SK-N-SH (cell line): ENCODE data around the gene TSSK2. TPM values are rescaled to one million over a fixed set of nuclear protein-coding genes. Genes with fewer than 3 reads are reported as not detected.

Experiments used
- CTCF ChIA-PET: fragments of 300-600, 350-600 bp; formaldehyde crosslinking; extraction: SDS; loops from one replicate; lab custom pipeline; 2021; lab: Yijun Ruan, JAX
- POLR2A ChIA-PET: fragments of 350-600 bp; sonication (Branson Sonifier 250); formaldehyde crosslinking; extraction: SDS; loops from one replicate; lab custom pipeline; 2020; ENCODE audit warnings: antibody characterized with exemption, inconsistent platforms; lab: Yijun Ruan, JAX
- DNase-seq: peaks from one replicate; pipeline ENCODE4 v3.0.0; 2012
- H2AFZ ChIP-seq: fragments of 200-600 bp; sonication (generic); 2 replicates; pipeline ENCODE4 v1.8.1; 2016; ENCODE audit warnings: antibody characterized with exemption, mild to moderate bottlenecking, low read depth
- H3F3A ChIP-seq: fragments of 200-600 bp; sonication (generic); replicated peaks from 2 replicates; pipeline ENCODE3; 2016; ENCODE audit warnings: antibody characterized with exemption, mild to moderate bottlenecking; ENCODE audit not compliant: insufficient read depth
- H3K27ac ChIP-seq, 2 experiments: fragments of 200-500 bp in 1 of 2; fragments of 200-600 bp in 1 of 2; sonication (Bioruptor generic) in 1 of 2; sonication (generic), shearing (Covaris generic) in 1 of 2; 2 replicates each; pipeline versions ENCODE4 v1.5.1 to v1.6.1; 2014 to 2016; ENCODE audit warnings: low read depth in 2 of 2, inconsistent platforms in 1 of 2, low read length in 1 of 2, mild to moderate bottlenecking in 1 of 2, mixed read lengths in 1 of 2
- H3K27me3 ChIP-seq: fragments of 200-600 bp; sonication (generic), shearing (Covaris generic); 2 replicates; pipeline ENCODE4 v1.6.1; 2016; ENCODE audit warnings: mixed run types; ENCODE audit not compliant: insufficient read depth
- H3K36me3 ChIP-seq, 2 experiments: fragments of 200-500 bp in 1 of 2; fragments of 200-600 bp in 1 of 2; sonication (Bioruptor generic) in 1 of 2; sonication (generic) in 1 of 2; replicated peaks in 1 of 2; 2 replicates each; pipeline versions ENCODE3 to v1.5.1; 2014 to 2016; ENCODE audit warnings: low read length in 1 of 2, mild to moderate bottlenecking in 1 of 2; ENCODE audit not compliant: insufficient read depth in 2 of 2, control insufficient read depth in 1 of 2
- H3K4me1 ChIP-seq, 2 experiments: fragments of 200-500 bp in 1 of 2; fragments of 200-600 bp in 1 of 2; sonication (Bioruptor generic) in 1 of 2; sonication (generic), shearing (Covaris generic) in 1 of 2; 2 replicates each; pipeline versions ENCODE4 v1.5.1 to v1.6.1; 2014 to 2016; ENCODE audit warnings: low read depth in 1 of 2, low read length in 1 of 2, mixed run types in 1 of 2; ENCODE audit not compliant: insufficient read depth in 2 of 2, control insufficient read depth in 1 of 2
- H3K4me2 ChIP-seq: fragments of 200-600 bp; sonication (generic), shearing (Covaris generic); 2 replicates; pipeline ENCODE4 v1.6.1; 2017; ENCODE audit warnings: mixed run types
- H3K4me3 ChIP-seq, 2 experiments: fragments of 200-500 bp in 1 of 2; fragments of 200-600 bp in 1 of 2; sonication (Bioruptor generic) in 1 of 2; sonication (generic), shearing (Covaris generic) in 1 of 2; 2 replicates each; pipeline versions ENCODE4 v1.5.1 to v1.8.1; 2014 to 2016; ENCODE audit warnings: low read depth in 2 of 2, inconsistent platforms in 1 of 2, low read length in 1 of 2, mild to moderate bottlenecking in 1 of 2, mixed read lengths in 1 of 2, moderate library complexity in 1 of 2
- H3K79me2 ChIP-seq: fragments of 200-600 bp; sonication (generic); 2 replicates; pipeline ENCODE4 v1.8.1; 2017; ENCODE audit warnings: mild to moderate bottlenecking; ENCODE audit not compliant: insufficient read depth
- H3K9ac ChIP-seq: fragments of 200-600 bp; sonication (generic); 2 replicates; pipeline ENCODE4 v1.6.1; 2017; ENCODE audit warnings: mixed run types
- H3K9me2 ChIP-seq: fragments of 200-600 bp; sonication (generic); 2 replicates; pipeline ENCODE4 v1.6.1; 2017; ENCODE audit warnings: mixed run types
- H3K9me3 ChIP-seq: fragments of 200-600 bp; sonication (generic); 2 replicates; pipeline ENCODE4 v1.6.1; 2017; ENCODE audit warnings: mixed run types, mild to moderate bottlenecking, moderate library complexity
- H4K20me1 ChIP-seq: fragments of 200-600 bp; sonication (generic); 2 replicates; pipeline ENCODE4 v1.6.1; 2017; ENCODE audit warnings: mild to moderate bottlenecking, mixed run types; ENCODE audit not compliant: insufficient read depth
- CHD2 ChIP-seq: fragments of 150-350 bp; IDR thresholded peaks from 2 replicates; pipeline ENCODE4 v1.6.1; 2018; ENCODE audit warnings: low read length; ENCODE audit not compliant: partially characterized antibody
- EZH2phosphoT487 ChIP-seq: fragments of 200-600 bp; sonication (generic); IDR thresholded peaks from 2 replicates; pipeline ENCODE4 v1.6.1; 2017; ENCODE audit warnings: low read depth, mixed run types, mild to moderate bottlenecking, antibody characterized with exemption, moderate library complexity, borderline replicate concordance
- FOXJ3 ChIP-seq: sonication (generic); formaldehyde crosslinking; IDR thresholded peaks from 2 replicates; pipeline ENCODE4 v1.5.1; 2020; ENCODE audit warnings: mild to moderate bottlenecking, missing genetic modification reagents
- GABPA ChIP-seq: IDR thresholded peaks from 2 replicates; pipeline ENCODE4 v1.4.0; 2012; ENCODE audit warnings: low read depth, mild to moderate bottlenecking
- GATA2 ChIP-seq: sonication (generic); formaldehyde crosslinking; IDR thresholded peaks from 2 replicates; pipeline ENCODE4 v1.5.0; 2020; ENCODE audit warnings: mild to moderate bottlenecking, missing genetic modification reagents
- JUND ChIP-seq: IDR thresholded peaks from 2 replicates; pipeline ENCODE4 v1.4.0; 2012
- MAX ChIP-seq: IDR thresholded peaks from 2 replicates; pipeline ENCODE4 v1.4.0; 2012; ENCODE audit warnings: low read depth
- MXI1 ChIP-seq: IDR thresholded peaks from 2 replicates; pipeline ENCODE4 v1.6.1; 2012; ENCODE audit warnings: mild to moderate bottlenecking, low read depth, low read length, improper control_type of control experiment
- NFIC ChIP-seq: IDR thresholded peaks from 2 replicates; pipeline ENCODE4 v1.4.0; 2012; ENCODE audit warnings: borderline replicate concordance
- NRF1 ChIP-seq: IDR thresholded peaks from 2 replicates; pipeline ENCODE4 v1.6.1; 2012; ENCODE audit warnings: low read depth, mild to moderate bottlenecking, low read length
- POLR2AphosphoS5 ChIP-seq: IDR thresholded peaks from 2 replicates; pipeline ENCODE4 v1.6.1; 2012; ENCODE audit warnings: low read depth, low read length
- RAD21 ChIP-seq: IDR thresholded peaks from 2 replicates; pipeline ENCODE4 v1.6.1; 2012; ENCODE audit warnings: mild to moderate bottlenecking, low read length
- RXRA ChIP-seq: IDR thresholded peaks from 2 replicates; pipeline ENCODE4 v1.4.0; 2012; ENCODE audit warnings: low read depth, mild to moderate bottlenecking, borderline replicate concordance
- SMC3 ChIP-seq: IDR thresholded peaks from 2 replicates; pipeline ENCODE4 v1.6.1; 2012; ENCODE audit warnings: low read depth, low read length, improper control_type of control experiment
- TAF1 ChIP-seq: IDR thresholded peaks from 2 replicates; pipeline ENCODE4 v1.6.1; 2012; ENCODE audit warnings: low read depth, mild to moderate bottlenecking, low read length, moderate library complexity, borderline replicate concordance
- TCF12 ChIP-seq: IDR thresholded peaks from 2 replicates; pipeline ENCODE4 v1.4.0; 2012
- USF1 ChIP-seq: IDR thresholded peaks from 2 replicates; pipeline ENCODE4 v1.4.0; 2012; ENCODE audit warnings: low read depth, borderline replicate concordance
- ZBTB33 ChIP-seq: IDR thresholded peaks from 2 replicates; pipeline ENCODE4 v1.4.0; 2012; ENCODE audit warnings: low read depth, borderline replicate concordance
- WGBS: methylation state at CpG from one replicate; pipeline ENCODE4 v1.1.6; 2017; ENCODE audit warnings: low lambda C conversion rate; 5-methylcytosine and 5-hydroxymethylcytosine counted together
- polyA plus RNA-seq, 3 experiments: library from polyadenylated mRNA; depleted of rRNA; stranded (reverse); fragments of >200 nt; gene quantifications; 2 replicates each; pipeline ENCODE4 v1.2.3, GENCODE V29; 2012

Gene TSSK2
- polyA plus RNA-seq, 1 of the 3 experiments (the other 2 are of a cell fraction): not detected

GRCh38 chr22:19178657-19179496 lies 47.8 kb downstream of the TSSK2 start, which contains the start of gene SLC25A1:
SLC25A1 (minus strand) TSS chr22:19178736; CDS start chr22:19178673, 63 bp downstream.
- peaks cover 16 to 44% of the 10 kb centered on the region in 2 experiments; a peak in 3 of 4 replicates for H3K4me1 ChIP-seq
- peak within 1 kb of the TSS; percentile 80 to 84 for H3K4me3 ChIP-seq
- H3K9ac ChIP-seq: peak within 1 kb of the TSS; percentile 80
- H4K20me1 ChIP-seq: peaks cover 10% of the 10 kb centered on the region; the same call in 1 of the 2 replicates
- ChIA-PET CTCF (interaction anchor here (0.7 to 3.0 kb wide), 36 partner anchors 12 to 460 kb away, joined by 3 to 28 read pairs (median 4); partner anchors contain the start of genes C22orf39, CDC45, CLTCL1 and HIRA), POLR2A (interaction anchor here (1.0 to 2.2 kb wide), 6 partner anchors 16 to 253 kb away, joined by 3 to 7 read pairs (median 4); partner anchors contain the start of genes CLTCL1, ESS2, HIRA and MRPL40)
- TF ChIP-seq POLR2AphosphoS5 (peak; percentile 20; the same call in 1 of the 2 replicates), NRF1 (0 out of 2 replicates have a peak, but pooled peaks have one; percentile 5), GABPA (no peak), JUND (no peak), NFIC (no peak), TAF1 (0 out of 2 replicates have a peak, but pooled peaks have one; percentile 12), GATA2 (CRISPR knock-in tag) (no peak), RXRA (no peak), MXI1 (peak; percentile 51; the same call in 1 of the 2 replicates), TCF12 (no peak), FOXJ3 (CRISPR knock-in tag) (no peak), MAX (0 out of 2 replicates have a peak, but pooled peaks have one; percentile 34), CHD2 (peak; percentile 25)
- H3F3A ChIP-seq: peaks cover 4% of the 10 kb centered on the region
- DNase-seq: peak; percentile 97
- no peaks in the 10 kb centered on the region for H3K9me3 ChIP-seq
- peak within 1 kb of the TSS; percentile 78 for H2AFZ ChIP-seq
- 3% methylated on average over 8 of the region's 86 CpGs for WGBS
- peaks cover 35% of the 10 kb centered on the region for H3K79me2 ChIP-seq
- no peaks in the 10 kb centered on the region for H3K9me2 ChIP-seq
- H3K4me2 ChIP-seq: peak within 1 kb of the TSS; percentile 99
- peak within 1 kb of the TSS; percentile 37 to 89; a peak in 3 of 4 replicates for H3K27ac ChIP-seq
- H3K36me3 ChIP-seq: peaks cover 0 to 9% of the 10 kb centered on the region in 2 experiments
- H3K27me3 ChIP-seq: no peaks in the 10 kb centered on the region

- Histone ChIP-seq H2AFZ (peak overlapping the region; percentile 78), H3K9ac (no peak overlapping the region; the same call in 1 of the 2 replicates), H3K9me3 (no peaks in the 10 kb centered on the region), H3F3A (peaks cover 4% of the 10 kb centered on the region), H3K27me3 (no peaks in the 10 kb centered on the region), H3K36me3 (peaks cover 0 to 9% of the 10 kb centered on the region in 2 experiments), H3K9me2 (no peaks in the 10 kb centered on the region), H3K4me3 (peak overlapping the region; percentile 80 to 84), H4K20me1 (peaks cover 7% of the 10 kb centered on the region; the same call in 1 of the 2 replicates), H3K4me2 (peak overlapping the region; percentile 87), H3K4me1 (peaks cover 14 to 37% of the 10 kb centered on the region in 2 experiments; a peak in 3 of 4 replicates), H3K79me2 (peaks cover 29% of the 10 kb centered on the region), H3K27ac (peak overlapping the region; percentile 37 to 86; a peak in 2 of 4 replicates)
- ChIA-PET POLR2A (interaction anchor here (1.0 to 2.2 kb wide), 6 partner anchors 15 to 252 kb away, joined by 3 to 7 read pairs (median 4); partner anchors contain the start of genes CLTCL1, ESS2, HIRA and MRPL40), CTCF (interaction anchor here (0.7 to 3.0 kb wide), 39 partner anchors 9 to 460 kb away, joined by 3 to 28 read pairs (median 4); partner anchors contain the start of genes C22orf39, CDC45, CLTCL1 and HIRA)
- 49% methylated on average over 12 of the region's 15 CpGs for WGBS
- peak; percentile 87 for DNase-seq
- TF ChIP-seq USF1 (no peak), RAD21 (peak; percentile 86), SMC3 (peak; percentile 71), EZH2phosphoT487 (no peak), ZBTB33 (no peak), TCF12 (no peak)
Observed at GRCh38 chr22:19179497-19180048, 48.5 kb downstream of the TSSK2 start.
